CD8-positive, alpha-beta memory T cell (primary cell): ENCODE results near the gene ADSL. TPM values are rescaled to one million over a fixed set of nuclear protein-coding genes. Genes with fewer than 3 reads are reported as not detected.
"Not testable (repeated sequence)": the region's sequence is repeated elsewhere in the genome, so short reads cannot be mapped to it uniquely, and the experiment has no call there.

Source experiments
- CTCF ChIA-PET: fragments of 350-600 bp; sonication (Branson Sonifier 250); formaldehyde crosslinking; loops from one replicate; lab custom pipeline; 2021; ENCODE audit warnings: antibody characterized with exemption; lab: Charles Lee
- POLR2A ChIA-PET: fragments of 350-600 bp; sonication (Branson Sonifier 250); formaldehyde crosslinking; loops from one replicate; lab custom pipeline; 2021; ENCODE audit warnings: antibody characterized with exemption; lab: Charles Lee
- DNase-seq, 5 donors: peaks; one replicate each; pipeline versions ENCODE4 v3.0.0 to v3.0.0-alpha.2; 2020 to 2022; ENCODE audit warnings: mixed read lengths in 1 of 5
- H3K27ac ChIP-seq: one replicate; pipeline ENCODE4 v1.7.0; 2013; ENCODE audit warnings: low read depth, mild to moderate bottlenecking, low read length, moderate library complexity
- H3K27me3 ChIP-seq: 2 replicates; pipeline ENCODE4 v1.7.0; 2013; ENCODE audit warnings: low read length, mild to moderate bottlenecking; ENCODE audit not compliant: insufficient read depth, poor library complexity, severe bottlenecking
- H3K36me3 ChIP-seq: 2 replicates; pipeline ENCODE4 v1.7.0; 2013; ENCODE audit warnings: mild to moderate bottlenecking, low read length, moderate library complexity; ENCODE audit not compliant: insufficient read depth
- H3K4me1 ChIP-seq: 2 replicates; pipeline ENCODE4 v1.7.0; 2013; ENCODE audit warnings: mild to moderate bottlenecking, low read length, moderate library complexity; ENCODE audit not compliant: insufficient read depth
- H3K4me3 ChIP-seq: 2 replicates; pipeline ENCODE4 v1.7.0; 2013; ENCODE audit warnings: mild to moderate bottlenecking, low read length
- H3K9me3 ChIP-seq: 2 replicates; pipeline ENCODE4 v1.7.0; 2013; ENCODE audit warnings: mild to moderate bottlenecking, low read length
- H3K27ac Mint-ChIP-seq, 8 donors: one replicate each; pipeline ENCODE4 v1.8.0; 2020 to 2021; ENCODE audit warnings: mixed read lengths in 8 of 8, mild to moderate bottlenecking in 6 of 8, inconsistent platforms in 3 of 8, moderate library complexity in 3 of 8
- H3K27me3 Mint-ChIP-seq, 2 donors: one replicate each; pipeline ENCODE4 v1.8.0; 2020 to 2021; ENCODE audit warnings: mixed read lengths in 2 of 2, mild to moderate bottlenecking in 1 of 2, moderate library complexity in 1 of 2
- H3K36me3 Mint-ChIP-seq, 3 donors: one replicate each; pipeline ENCODE4 v1.8.0; 2020 to 2021; ENCODE audit warnings: mixed read lengths in 3 of 3, inconsistent platforms in 1 of 3, mild to moderate bottlenecking in 1 of 3
- H3K4me1 Mint-ChIP-seq, 3 donors: one replicate each; pipeline ENCODE4 v1.8.0; 2020 to 2021; ENCODE audit warnings: mixed read lengths in 3 of 3, inconsistent platforms in 1 of 3, mild to moderate bottlenecking in 1 of 3
- H3K4me3 Mint-ChIP-seq, 7 donors: one replicate each; pipeline ENCODE4 v1.8.0; 2020 to 2021; ENCODE audit warnings: mixed read lengths in 7 of 7, mild to moderate bottlenecking in 6 of 7, moderate library complexity in 4 of 7, inconsistent platforms in 2 of 7
- H3K9me3 Mint-ChIP-seq, 5 donors: one replicate each; pipeline ENCODE4 v1.8.0; 2020 to 2022; ENCODE audit warnings: mixed read lengths in 5 of 5, mild to moderate bottlenecking in 3 of 5, moderate library complexity in 2 of 5, inconsistent platforms in 1 of 5
- polyA plus RNA-seq: library from polyadenylated mRNA; unstranded; fragments of 300-500 nt; fragmentation: Illumina TruSeq; gene quantifications from one replicate; pipeline ENCODE4 v1.2.3, GENCODE V29; 2021
- total RNA-seq, 2 experiments: library from RNA; stranded (reverse); gene quantifications; one replicate each; pipeline ENCODE4 v1.2.3, GENCODE V29; 2021

Gene ADSL
- total and polyA plus RNA-seq, 3 experiments from 2014 or later, result 90.0 to 154 (median 151) TPM

DNA sequence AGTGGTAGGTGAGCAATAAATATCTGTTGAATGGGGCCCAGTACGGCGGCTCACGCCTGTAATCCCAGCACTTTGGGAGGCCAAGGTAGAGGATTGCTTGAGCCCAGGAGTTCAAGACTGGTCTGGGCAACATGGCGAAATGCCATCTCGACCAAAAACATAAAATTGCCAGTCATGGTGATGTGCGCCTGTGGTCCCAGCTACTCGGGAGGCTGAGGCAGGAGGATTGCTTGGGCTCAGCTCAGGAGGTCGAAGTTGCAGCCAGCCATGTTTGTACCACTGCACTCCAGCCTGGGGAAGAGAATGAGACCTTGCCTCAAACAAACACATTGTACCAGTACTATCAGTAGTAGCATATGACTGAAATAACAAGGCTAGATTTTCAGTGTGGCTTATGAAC lies 28.3 kb downstream of the ADSL start:
- Mint-ChIP-seq H3K4me1 (peaks cover 29 to 53% (median 47%) of the 10 kb centered on the region in 3 donors), H3K36me3 (peaks cover 0 to 21% (median 3%) of the 10 kb centered on the region in 3 donors)
- H3K27ac ChIP-seq, result no peak overlapping the region

DNA sequence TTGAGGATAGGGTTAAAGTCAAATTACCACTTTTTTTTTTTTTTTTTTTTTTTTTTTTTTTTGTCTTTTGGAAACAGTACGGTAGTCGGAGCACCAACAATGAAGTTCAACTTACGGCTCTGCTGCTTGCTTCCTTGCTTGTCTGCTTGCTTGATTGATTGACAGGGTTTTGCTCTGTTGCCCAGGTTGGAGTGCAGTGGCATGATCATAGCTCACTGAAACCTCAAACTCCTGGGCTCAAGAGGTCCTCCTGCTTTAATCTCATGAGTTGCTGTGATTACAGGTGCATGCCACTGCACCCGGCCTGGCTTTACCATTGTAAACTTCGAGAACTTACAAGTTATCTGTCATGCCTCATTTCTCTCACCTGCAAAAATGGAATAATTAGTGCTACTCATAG lies 29.8 kb downstream of the ADSL start:
- Histone ChIP-seq H3K9me3 (no peaks in the 10 kb centered on the region), H3K4me1 (peaks cover 22% of the 10 kb centered on the region), H3K27ac (no peak overlapping the region), H3K36me3 (no peaks in the 10 kb centered on the region), H3K4me3 (no peak overlapping the region), H3K27me3 (no peaks in the 10 kb centered on the region)
- Mint-ChIP-seq H3K27ac (peak overlapping the region in 3 of 8 donors; percentile 36 to 61 (median 54)), H3K27me3 (no peaks in the 10 kb centered on the region), H3K36me3 (peaks cover 0 to 21% (median 3%) of the 10 kb centered on the region in 3 donors), H3K4me3 (peak overlapping the region in 2 of 7 donors; percentile 2 to 43), H3K9me3 (no peaks in the 10 kb centered on the region), H3K4me1 (peaks cover 25 to 49% (median 44%) of the 10 kb centered on the region in 3 donors)
- no peak for DNase-seq
- ChIA-PET CTCF (interaction anchor here (0.6 to 1.1 kb wide), 2 partner anchors 20 to 112 kb away, joined by 3 to 4 read pairs; no protein-coding TSS in a partner anchor), POLR2A (no interaction called here)

More for the DNA sequence above, 28.3 kb downstream of the ADSL start:
- CTCF ChIA-PET, result no interaction called here
- no peaks in the 10 kb centered on the region for H3K9me3 ChIP-seq
- no peak for DNase-seq
- POLR2A ChIA-PET, result no interaction called here
- Mint-ChIP-seq H3K27ac (no peak overlapping the region), H3K27me3 (no peaks in the 10 kb centered on the region), H3K9me3 (no peaks in the 10 kb centered on the region), H3K4me3 (no peak overlapping the region)
- H3K36me3 ChIP-seq, result no peaks in the 10 kb centered on the region
- no peak overlapping the region for H3K4me3 ChIP-seq
- peaks cover 25% of the 10 kb centered on the region for H3K4me1 ChIP-seq
- H3K27me3 ChIP-seq, result no peaks in the 10 kb centered on the region

DNA sequence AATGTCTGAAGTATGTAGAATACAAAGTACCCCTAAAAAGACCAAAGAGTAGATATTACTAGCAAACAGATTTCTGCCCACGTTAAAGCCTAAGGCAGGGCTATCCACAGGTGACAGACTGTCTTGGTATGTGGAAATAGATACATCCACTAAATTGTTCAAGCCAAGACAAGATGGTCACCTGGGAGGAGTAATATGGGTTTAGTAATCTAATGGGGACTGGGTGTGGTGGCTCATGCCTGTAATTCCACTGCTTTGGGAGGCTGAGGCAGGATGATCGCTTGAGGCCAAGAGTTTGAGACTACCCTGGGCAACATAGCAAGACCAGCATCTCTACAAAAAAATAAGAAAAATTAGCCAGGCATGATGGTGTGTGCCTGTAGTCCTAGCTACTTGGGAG lies 31.6 kb downstream of the ADSL start:
- POLR2A ChIA-PET, result no interaction called here
- CTCF ChIA-PET, result no interaction called here

DNA sequence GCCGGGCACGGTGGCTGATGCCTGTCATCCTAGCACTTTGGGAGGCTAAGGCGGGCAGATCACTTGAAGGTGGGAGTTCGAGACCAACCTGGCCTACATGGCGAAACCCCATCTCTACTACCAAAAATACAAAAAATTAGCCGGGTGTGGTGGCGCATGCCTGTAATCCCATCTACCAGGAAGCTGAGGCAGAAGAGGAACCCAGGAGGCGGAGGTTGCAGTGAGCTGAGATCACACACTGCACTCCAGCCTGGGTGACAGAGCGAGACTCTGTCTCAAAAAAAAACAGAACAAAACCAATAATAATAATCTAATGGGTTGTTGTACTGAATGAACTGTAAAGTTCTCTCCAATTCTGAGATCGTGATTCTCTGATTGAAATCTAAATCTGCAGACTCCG lies 32.1 kb downstream of the ADSL start:
- Mint-ChIP-seq H3K36me3 (peaks cover 0 to 13% (median 3%) of the 10 kb centered on the region in 3 donors), H3K4me1 (peaks cover 23 to 45% (median 39%) of the 10 kb centered on the region in 3 donors)
- H3K27ac ChIP-seq, H3K4me3 ChIP-seq, H3K36me3 ChIP-seq, H3K9me3 ChIP-seq, H3K9me3 Mint-ChIP-seq, DNase-seq, H3K27me3 Mint-ChIP-seq, H3K27ac Mint-ChIP-seq, H3K27me3 ChIP-seq, H3K4me3 Mint-ChIP-seq, POLR2A ChIA-PET: not testable (repeated sequence)
- CTCF ChIA-PET, result interaction anchor here (1.4 kb wide), 1 partner anchor 12 kb away, joined by 3 read pairs; no protein-coding TSS in a partner anchor
- peaks cover 15% of the 10 kb centered on the region for H3K4me1 ChIP-seq

More for the DNA sequence above, 31.6 kb downstream of the ADSL start:
- Mint-ChIP-seq H3K36me3 (peaks cover 0 to 17% (median 3%) of the 10 kb centered on the region in 3 donors), H3K27ac (peak overlapping the region in 2 of 8 donors; percentile 15 to 61), H3K27me3 (peaks cover 0 to 2% of the 10 kb centered on the region in 2 donors), H3K4me3 (no peak overlapping the region), H3K9me3 (no peaks in the 10 kb centered on the region), H3K4me1 (peaks cover 24 to 47% (median 43%) of the 10 kb centered on the region in 3 donors)
- Histone ChIP-seq H3K9me3 (no peaks in the 10 kb centered on the region), H3K4me1 (peaks cover 11% of the 10 kb centered on the region), H3K36me3 (no peaks in the 10 kb centered on the region), H3K27ac (no peak overlapping the region), H3K27me3 (no peaks in the 10 kb centered on the region), H3K4me3 (no peak overlapping the region)
- DNase-seq, result no peak

- Mint-ChIP-seq H3K9me3 (no peaks in the 10 kb centered on the region), H3K27ac (peak overlapping the region in 1 of 8 donors; percentile 77), H3K4me3 (no peak overlapping the region), H3K36me3 (peaks cover 0 to 3% (median 2%) of the 10 kb centered on the region in 3 donors), H3K27me3 (peaks cover 0 to 2% of the 10 kb centered on the region in 2 donors), H3K4me1 (peaks cover 35 to 54% (median 47%) of the 10 kb centered on the region in 3 donors)
- Histone ChIP-seq H3K27me3 (no peaks in the 10 kb centered on the region), H3K36me3 (no peaks in the 10 kb centered on the region), H3K9me3 (no peaks in the 10 kb centered on the region), H3K4me1 (peaks cover 39% of the 10 kb centered on the region), H3K27ac (no peak overlapping the region), H3K4me3 (no peak overlapping the region)
- CTCF ChIA-PET, result no interaction called here
- POLR2A ChIA-PET, result no interaction called here
- DNase-seq, result no peak
These were observed 35.2 kb downstream of the ADSL start for GRCh38 chr22:40381461-40381860.

GRCh38 chr22:40383905-40384304 lies 37.6 kb downstream of the ADSL start:
- peaks cover 0 to 11% (median 9%) of the 10 kb centered on the region in 3 donors for H3K36me3 Mint-ChIP-seq
- no peaks in the 10 kb centered on the region for H3K9me3 ChIP-seq
- no peaks in the 10 kb centered on the region for H3K9me3 Mint-ChIP-seq
- H3K27me3 Mint-ChIP-seq, result peaks cover 0 to 2% of the 10 kb centered on the region in 2 donors
- ChIA-PET CTCF (interaction anchor here (1.7 kb wide), 1 partner anchor 37 kb away, joined by 4 read pairs; the partner anchor contains the start of gene ADSL), POLR2A (no interaction called here)
- no peak overlapping the region for H3K27ac ChIP-seq
- no peaks in the 10 kb centered on the region for H3K27me3 ChIP-seq
- no peak for DNase-seq
- peaks cover 51% of the 10 kb centered on the region for H3K4me1 ChIP-seq
- H3K36me3 ChIP-seq, result no peaks in the 10 kb centered on the region
- peaks cover 47 to 66% (median 61%) of the 10 kb centered on the region in 3 donors for H3K4me1 Mint-ChIP-seq
- H3K4me3 Mint-ChIP-seq, result peak overlapping the region in 4 of 7 donors; percentile 9 to 41 (median 22)
- peak overlapping the region in 7 of 8 donors; percentile 26 to 94 (median 71) for H3K27ac Mint-ChIP-seq
- no peak overlapping the region for H3K4me3 ChIP-seq

DNA sequence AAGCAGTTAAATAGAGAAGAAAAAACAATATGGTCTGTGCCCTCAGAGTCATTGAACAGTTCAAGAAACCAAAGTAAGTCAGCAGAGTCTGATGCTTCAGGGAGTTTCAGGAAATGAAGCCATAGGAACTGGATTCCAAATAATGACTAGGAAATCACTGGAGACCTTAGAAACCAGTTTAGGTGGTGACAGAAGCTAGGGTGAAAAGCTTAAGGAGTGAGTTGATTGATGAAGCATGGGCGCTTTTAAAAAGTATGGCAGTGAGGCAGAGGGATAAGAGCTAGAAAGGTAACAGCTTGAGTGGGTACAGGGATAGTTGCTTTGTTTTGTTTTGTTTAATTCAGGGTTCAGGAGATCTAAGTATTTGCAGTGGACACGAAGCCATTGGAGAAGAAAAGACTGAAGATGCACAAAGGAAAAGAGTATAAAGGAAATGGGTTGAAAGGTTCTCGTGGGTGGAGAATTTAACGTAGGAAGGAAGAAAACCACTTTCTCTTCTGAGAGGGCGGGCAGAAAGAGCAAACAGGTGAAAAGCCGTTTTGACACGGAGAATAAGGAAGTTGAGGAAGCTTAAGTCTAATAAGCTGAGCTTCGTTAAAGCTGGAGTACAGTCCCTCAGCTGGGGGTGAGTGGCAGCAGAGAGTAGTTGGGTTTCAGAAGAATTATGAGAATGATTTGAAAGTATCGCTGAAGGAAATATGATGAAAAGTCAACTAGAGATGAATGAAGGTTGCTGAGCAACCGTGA lies 38.9 kb downstream of the ADSL start:
- CTCF ChIA-PET, result interaction anchor here (1.4 to 1.7 kb wide), 2 partner anchors 17 to 39 kb away, joined by 4 read pairs; partner anchors contain the start of gene ADSL
- H3K4me1 Mint-ChIP-seq, result peaks cover 45 to 56% (median 55%) of the 10 kb centered on the region in 3 donors

GRCh38 chr22:40387746-40388145 lies 41.4 kb downstream of the ADSL start:
- no peaks in the 10 kb centered on the region for H3K9me3 Mint-ChIP-seq
- H3K4me1 Mint-ChIP-seq, result peaks cover 49 to 65% (median 64%) of the 10 kb centered on the region in 3 donors
- H3K36me3 Mint-ChIP-seq, result peaks cover 0 to 12% (median 9%) of the 10 kb centered on the region in 3 donors
- H3K27me3 Mint-ChIP-seq, result no peaks in the 10 kb centered on the region
- no peak for DNase-seq
- ChIA-PET CTCF (no interaction called here), POLR2A (no interaction called here)
- H3K27ac ChIP-seq, result no peak overlapping the region
- H3K4me3 ChIP-seq, result no peak overlapping the region
- no peaks in the 10 kb centered on the region for H3K27me3 ChIP-seq
- H3K9me3 ChIP-seq, result no peaks in the 10 kb centered on the region
- no peaks in the 10 kb centered on the region for H3K36me3 ChIP-seq
- peak overlapping the region in 3 of 8 donors; percentile 11 to 80 (median 55) for H3K27ac Mint-ChIP-seq
- peaks cover 47% of the 10 kb centered on the region for H3K4me1 ChIP-seq
- H3K4me3 Mint-ChIP-seq, result no peak overlapping the region

More for the DNA sequence above, 38.9 kb downstream of the ADSL start:
- peaks cover 51% of the 10 kb centered on the region for H3K4me1 ChIP-seq
- Mint-ChIP-seq H3K27me3 (peaks cover 0 to 2% of the 10 kb centered on the region in 2 donors), H3K9me3 (no peaks in the 10 kb centered on the region), H3K27ac (peak overlapping the region; percentile 67 to 94 (median 92)), H3K4me3 (peak overlapping the region; percentile 53 to 90 (median 85)), H3K36me3 (peaks cover 0 to 12% (median 11%) of the 10 kb centered on the region in 3 donors)
- POLR2A ChIA-PET, result interaction anchor here (0.6 to 0.8 kb wide), 2 partner anchors 139 to 300 kb away, joined by 3 read pairs; no protein-coding TSS in a partner anchor
- no peaks in the 10 kb centered on the region for H3K27me3 ChIP-seq
- no peaks in the 10 kb centered on the region for H3K36me3 ChIP-seq
- H3K27ac ChIP-seq, result no peak overlapping the region
- peak in 2 of 5 donors; percentile 41 to 66 for DNase-seq
- no peaks in the 10 kb centered on the region for H3K9me3 ChIP-seq
- H3K4me3 ChIP-seq, result peak overlapping the region; percentile 10
